ENCODE data around the gene PIGU.
"Not testable (repeated sequence)": the region's sequence is repeated elsewhere in the genome, so short reads cannot be mapped to it uniquely, and the experiment has no call there.

PIGU gene

GRCh38 chr20:34663213-34663943 lies 13.5 kb downstream of the PIGU start:
- DNase-seq (ENCODE audit: low read depth in 3 of 3, low spot score in 1 of 3): no peak

- not testable (repeated sequence) for DNase-seq (ENCODE audit: low read depth in 3 of 3, low spot score in 1 of 3)
Measured at GRCh38 chr20:34661811-34662210, 15.1 kb downstream of the PIGU start.

DNA sequence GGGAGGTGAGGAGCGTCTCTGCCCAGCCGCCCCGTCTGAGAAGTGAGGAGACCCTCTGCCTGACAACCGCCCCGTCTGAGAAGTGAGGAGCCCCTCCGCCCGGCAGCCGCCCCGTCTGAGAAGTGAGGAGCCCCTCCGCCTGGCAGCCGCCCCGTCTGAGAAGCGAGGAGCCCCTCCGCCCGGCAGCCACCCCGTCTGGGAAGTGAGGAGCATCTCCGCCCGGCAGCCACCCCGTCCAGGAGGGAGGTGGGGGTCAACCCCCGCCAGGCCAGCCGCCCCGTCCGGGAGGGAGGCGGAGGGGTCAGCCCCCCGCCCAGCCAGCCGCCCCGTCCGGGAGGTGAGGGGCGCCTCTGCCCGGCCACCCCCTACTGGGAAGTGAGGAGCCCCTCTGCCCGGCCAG lies 18.2 kb downstream of the PIGU start:
- DNase-seq (ENCODE audit: low read depth in 3 of 3, low spot score in 1 of 3): not testable (repeated sequence)

DNA sequence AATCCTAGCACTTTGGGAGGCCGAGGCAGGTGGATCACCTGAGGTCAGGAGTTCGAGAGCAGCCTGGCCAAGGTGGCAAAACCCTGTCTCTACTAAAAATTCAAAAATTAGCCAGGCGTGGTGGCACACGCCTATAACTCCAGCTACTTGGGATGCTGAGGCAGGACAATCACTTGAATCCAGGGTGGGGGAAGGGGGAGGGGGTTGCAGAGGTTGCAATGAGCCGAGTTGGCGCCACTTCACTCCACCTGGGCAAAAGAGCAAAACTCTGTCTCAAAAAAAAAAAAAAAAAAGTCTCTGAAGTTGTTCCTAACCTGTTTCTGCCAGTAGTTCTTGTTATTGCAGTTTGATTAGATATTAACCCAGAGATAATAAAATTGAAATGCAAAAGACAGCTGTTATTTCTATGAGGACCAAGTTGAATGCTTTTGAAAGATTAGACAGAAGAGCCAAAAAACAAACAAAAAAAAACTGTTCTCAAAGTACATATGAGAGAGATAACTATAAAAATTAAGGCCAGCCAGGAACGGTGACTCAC lies 22.6 kb downstream of the PIGU start:
- DNase-seq (ENCODE audit: low read depth in 3 of 3, low spot score in 1 of 3): no peak

- no peak for DNase-seq (ENCODE audit: low read depth in 3 of 3, low spot score in 1 of 3)
Measured at GRCh38 chr20:34651200-34651599, 25.7 kb downstream of the PIGU start.

- no peak for DNase-seq (ENCODE audit: low read depth in 3 of 3, low spot score in 1 of 3)
Measured at GRCh38 chr20:34647737-34648136, 29.2 kb downstream of the PIGU start.

- DNase-seq (ENCODE audit: low read depth in 3 of 3, low spot score in 1 of 3): no peak
Measured at GRCh38 chr20:34644951-34645350, 31.9 kb downstream of the PIGU start.

DNA sequence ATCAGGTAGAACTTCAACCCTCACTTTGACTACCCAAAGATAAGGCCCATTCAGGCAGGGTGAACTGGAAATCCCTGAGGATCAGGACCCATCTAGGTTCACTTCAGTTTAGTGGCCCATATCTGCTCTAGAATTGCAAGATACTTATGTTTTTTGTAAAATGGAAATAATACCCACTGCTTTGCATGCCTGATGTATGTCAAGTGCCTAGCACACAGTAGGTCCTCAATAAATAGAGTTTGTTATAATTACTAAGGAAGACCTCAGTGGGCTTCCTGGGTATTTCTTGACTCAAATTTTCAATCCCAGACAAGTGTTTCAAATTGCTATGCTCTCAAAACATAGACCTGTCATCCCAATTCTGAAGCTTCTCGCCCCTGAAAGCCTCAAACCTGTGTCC lies 32.5 kb downstream of the PIGU start:
- DNase-seq (ENCODE audit: low read depth in 3 of 3, low spot score in 1 of 3): no peak

GRCh38 chr20:34643928-34644327 lies 33.0 kb downstream of the PIGU start:
- DNase-seq (ENCODE audit: low read depth in 3 of 3, low spot score in 1 of 3): no peak

GRCh38 chr20:34642009-34642408 lies 34.9 kb downstream of the PIGU start:
- DNase-seq (ENCODE audit: low read depth in 3 of 3, low spot score in 1 of 3): no peak

GRCh38 chr20:34639755-34640222 lies 37.1 kb downstream of the PIGU start:
- no peak for DNase-seq (ENCODE audit: low read depth in 3 of 3, low spot score in 1 of 3)

- no peak for DNase-seq (ENCODE audit: low read depth in 3 of 3, low spot score in 1 of 3)
Measured at GRCh38 chr20:34638532-34638931, 38.4 kb downstream of the PIGU start.

DNA sequence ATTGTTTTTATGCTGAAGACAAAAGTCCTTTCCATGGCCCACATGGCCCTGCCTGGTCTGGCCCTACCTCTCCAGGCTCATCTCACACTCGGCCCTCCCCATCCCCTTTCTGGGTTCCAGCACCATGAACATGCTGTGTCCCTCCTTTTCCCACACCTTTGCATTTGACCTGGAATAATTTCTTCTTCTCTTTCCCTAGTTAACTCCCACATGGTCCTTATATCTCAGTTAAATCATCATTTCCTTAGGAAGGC lies 38.9 kb downstream of the PIGU start:
- DNase-seq (ENCODE audit: low read depth in 3 of 3, low spot score in 1 of 3): no peak

GRCh38 chr20:34637245-34638038 lies 39.5 kb downstream of the PIGU start:
- DNase-seq (ENCODE audit: low read depth in 3 of 3, low spot score in 1 of 3): no peak

GRCh38 chr20:34636648-34637047 lies 40.2 kb downstream of the PIGU start:
- no peak for DNase-seq (ENCODE audit: low read depth in 3 of 3, low spot score in 1 of 3)

DNA sequence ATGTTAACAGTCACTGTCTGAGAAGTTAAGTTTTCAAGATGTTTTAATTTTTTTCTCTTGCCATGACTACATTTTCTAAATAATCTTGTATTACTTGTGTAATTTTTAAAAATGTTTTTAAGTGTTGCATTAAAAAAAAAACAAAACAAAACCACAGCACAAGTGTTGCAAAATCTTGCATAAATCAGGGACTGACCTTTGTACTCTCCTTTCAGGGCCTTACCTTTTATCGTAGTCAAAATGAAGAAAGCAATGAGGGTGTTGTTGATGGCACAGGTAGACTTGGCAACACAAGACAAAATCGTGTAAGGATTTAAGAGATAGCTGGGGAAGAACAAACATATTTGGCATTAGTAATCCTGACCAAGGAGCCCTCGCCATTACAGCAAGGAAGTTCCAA lies 42.5 kb downstream of the PIGU start:
- DNase-seq (ENCODE audit: low read depth in 3 of 3, low spot score in 1 of 3): no peak

- no peak for DNase-seq (ENCODE audit: low read depth in 3 of 3, low spot score in 1 of 3)
Measured at GRCh38 chr20:34632870-34633452, 43.9 kb downstream of the PIGU start.

GRCh38 chr20:34629904-34630303 lies 47.0 kb downstream of the PIGU start:
- DNase-seq (ENCODE audit: low read depth in 3 of 3, low spot score in 1 of 3): no peak

DNA sequence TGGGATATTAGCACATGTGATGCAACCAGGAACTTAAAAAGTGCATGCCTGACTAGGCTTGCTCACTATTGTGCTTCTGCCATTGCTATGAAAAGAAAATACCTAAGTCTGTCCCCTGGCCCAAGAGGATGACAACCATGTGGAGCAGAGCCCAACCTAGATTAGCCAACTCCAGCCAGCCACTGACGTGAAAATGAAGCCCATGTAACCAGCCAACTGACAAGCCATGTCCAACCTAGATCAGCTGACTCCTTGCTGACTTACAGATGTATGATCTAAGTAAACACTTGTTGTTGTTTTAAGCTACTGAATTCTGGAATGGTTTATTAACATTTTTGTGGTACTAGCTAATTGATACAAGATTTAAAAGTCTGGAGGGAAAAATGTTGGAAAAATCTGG lies 47.5 kb downstream of the PIGU start:
- no peak for DNase-seq (ENCODE audit: low read depth in 3 of 3, low spot score in 1 of 3)

DNA sequence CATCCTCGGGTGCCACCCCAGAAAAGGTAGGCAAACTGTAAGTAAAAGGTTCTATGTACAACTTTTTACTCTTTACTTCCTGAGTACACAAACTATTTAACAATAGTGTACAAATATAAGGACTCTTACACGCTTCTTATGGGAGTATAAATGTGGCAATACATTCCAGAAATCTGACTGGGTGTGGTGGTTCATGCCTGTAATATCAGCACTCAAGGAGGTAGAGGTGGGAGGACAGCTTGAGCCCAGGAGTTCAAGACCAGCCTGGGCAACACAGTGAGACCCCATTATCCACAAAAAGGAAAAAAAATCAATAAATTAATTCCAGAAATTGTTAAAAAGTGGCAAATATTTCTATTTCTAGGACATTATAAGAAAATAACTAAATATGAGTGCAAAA lies 48.9 kb downstream of the PIGU start:
- DNase-seq (ENCODE audit: low read depth in 3 of 3, low spot score in 1 of 3): no peak

DNA sequence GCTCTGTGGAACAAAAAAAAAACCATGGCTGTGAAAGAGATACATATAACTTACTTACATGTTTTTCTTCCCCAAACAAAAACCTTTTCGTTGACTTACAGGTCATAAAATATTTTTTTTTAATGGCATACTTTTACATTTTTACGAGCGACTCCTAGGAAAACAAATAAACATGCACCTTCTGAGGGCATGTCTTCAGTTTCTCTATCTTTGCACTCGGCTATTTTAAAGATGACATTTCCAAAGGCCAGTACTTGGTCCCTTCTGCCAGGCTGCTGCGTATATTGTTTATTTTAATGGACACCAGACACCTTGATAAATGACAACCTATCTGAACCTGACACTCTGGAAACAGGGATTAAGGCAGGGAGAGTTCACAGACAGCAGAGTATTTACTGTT lies 49.4 kb downstream of the PIGU start:
- no peak for DNase-seq (ENCODE audit: low read depth in 3 of 3, low spot score in 1 of 3)

GRCh38 chr20:34626992-34627391 lies 49.9 kb downstream of the PIGU start:
- no peak for DNase-seq (ENCODE audit: low read depth in 3 of 3, low spot score in 1 of 3)

Measured in stimulated activated CD4-positive, alpha-beta T cell treated with anti-CD3 and anti-CD28 coated beads, TNF-alpha, amount 100 ng/mL, for 1 hour (primary cell).